Small intestine (tissue), 16 donors: Measurements from ENCODE around the gene NSA2. TPM values are rescaled to one million over a fixed set of nuclear protein-coding genes. Genes with fewer than 3 reads are reported as not detected.
"Not testable (repeated sequence)": the region's sequence is repeated elsewhere in the genome, so short reads cannot be mapped to it uniquely, and the experiment has no call there.

Experiments
- DNase-seq, 2 donors: peaks; one replicate each; pipeline versions ENCODE4 v3.0.0 to v3.0.0-alpha.2; 2013
- FAIRE-seq: peaks from 2 replicates; lab custom pipeline; 2012; peaks lifted over from hg19 to GRCh38; lab: Jason Lieb, UNC
- H3K27ac ChIP-seq, 3 donors: one replicate each; pipeline ENCODE4 v1.5.1; 2013; ENCODE audit warnings: low read length in 2 of 3, mild to moderate bottlenecking in 2 of 3, control low read depth in 1 of 3, inconsistent platforms in 1 of 3, low read depth in 1 of 3, moderate library complexity in 1 of 3
- H3K27me3 ChIP-seq, 3 donors: one replicate each; pipeline ENCODE4 v1.6.1; 2013; ENCODE audit warnings: low read length in 3 of 3, inconsistent platforms in 1 of 3; ENCODE audit not compliant: control insufficient read depth in 3 of 3, insufficient read depth in 3 of 3
- H3K36me3 ChIP-seq, 3 donors: one replicate each; pipeline ENCODE4 v1.6.1; 2013; ENCODE audit warnings: low read length in 3 of 3, inconsistent platforms in 1 of 3, low read depth in 1 of 3, mild to moderate bottlenecking in 1 of 3, moderate library complexity in 1 of 3; ENCODE audit not compliant: control insufficient read depth in 3 of 3, insufficient read depth in 2 of 3
- H3K4me1 ChIP-seq, 3 donors: one replicate each; pipeline ENCODE4 v1.6.1; 2013; ENCODE audit warnings: low read length in 2 of 3, inconsistent platforms in 1 of 3, low read depth in 1 of 3, mild to moderate bottlenecking in 1 of 3, moderate library complexity in 1 of 3; ENCODE audit not compliant: control insufficient read depth in 3 of 3, insufficient read depth in 2 of 3
- H3K4me3 ChIP-seq, 3 donors: one replicate each; pipeline ENCODE4 v1.5.1; 2013; ENCODE audit warnings: low read length in 3 of 3, control low read depth in 1 of 3, inconsistent platforms in 1 of 3, low read depth in 1 of 3, mild to moderate bottlenecking in 1 of 3, moderate library complexity in 1 of 3
- H3K9me3 ChIP-seq, 2 donors: one replicate each; pipeline ENCODE4 v1.6.1; 2013; ENCODE audit warnings: low read depth in 1 of 2, low read length in 1 of 2; ENCODE audit not compliant: control insufficient read depth in 2 of 2, insufficient read depth in 1 of 2
- WGBS, 3 donors: extraction: QIAGEN DNeasy Blood & Tissue Kit; methylation state at CpG; one replicate each; pipeline ENCODE4 v1.1.7; 2013; 5-methylcytosine and 5-hydroxymethylcytosine counted together
- long read RNA-seq, 10 donors: transcript quantifications; one replicate each; lab custom pipeline, GENCODE V29; 2026
- polyA plus RNA-seq, 4 donors: library from polyadenylated mRNA; stranded (reverse) in 3 of 4; unstranded in 1 of 4; fragments of 200-250 nt in 3 of 4; fragments of 120-200 nt in 1 of 4; gene quantifications; one replicate each; pipeline versions ENCODE4 v1.2.1 to v1.2.3, GENCODE V29; 2013
- donor health status: healthy with polysubstance abuse.
- donor health status: control.
- donor health status: control.
- donor health status: Bipolar disorder and iron deficiency.
- donor health status: healthy.

NSA2 gene
- polyA plus RNA-seq, result 100 to 1,000 TPM in 3 of 4 donors, 10 to 100 TPM in 1; 79.8 to 177 (median 128) TPM
- long read RNA-seq, donor 1, full-length matches to known transcripts, result 108 of 295 reads
- long read RNA-seq, donor 1, partial matches to known transcripts, result 187 of 295 reads
- long read RNA-seq, donor 1, other reads (novel, unspliced or antisense), result 0 of 295 reads
- long read RNA-seq, donor 2, full-length matches to known transcripts, result 21 of 43 reads
- long read RNA-seq, donor 2, partial matches to known transcripts, result 22 of 43 reads
- long read RNA-seq, donor 2, other reads (novel, unspliced or antisense), result 0 of 43 reads
- long read RNA-seq, donor 3, full-length matches to known transcripts, result 35 of 86 reads
- long read RNA-seq, donor 3, partial matches to known transcripts, result 51 of 86 reads
- long read RNA-seq, donor 3, other reads (novel, unspliced or antisense), result 0 of 86 reads
- long read RNA-seq, donor 4, partial matches to known transcripts, result 0 of 1 reads
- long read RNA-seq, donor 4, other reads (novel, unspliced or antisense), result 0 of 1 reads
- long read RNA-seq, donor 5, full-length matches to known transcripts, result 7 of 19 reads
- long read RNA-seq, donor 5, partial matches to known transcripts, result 12 of 19 reads
- long read RNA-seq, donor 5, other reads (novel, unspliced or antisense), result 0 of 19 reads
- long read RNA-seq, donor 6, full-length matches to known transcripts, result 36 of 51 reads
- long read RNA-seq, donor 6, partial matches to known transcripts, result 15 of 51 reads
- long read RNA-seq, donor 6, other reads (novel, unspliced or antisense), result 0 of 51 reads
- long read RNA-seq, donor 7, full-length matches to known transcripts, result 56 of 132 reads
- long read RNA-seq, donor 7, partial matches to known transcripts, result 76 of 132 reads
- long read RNA-seq, donor 7, other reads (novel, unspliced or antisense), result 0 of 132 reads
- long read RNA-seq, donor 8, full-length matches to known transcripts, result 4 of 4 reads
- long read RNA-seq, donor 8, partial matches to known transcripts, result 0 of 4 reads
- long read RNA-seq, donor 8, other reads (novel, unspliced or antisense), result 0 of 4 reads
- long read RNA-seq, donor 9, full-length matches to known transcripts, result 9 of 9 reads
- long read RNA-seq, donor 9, partial matches to known transcripts, result 0 of 9 reads
- long read RNA-seq, donor 9, other reads (novel, unspliced or antisense), result 0 of 9 reads
- long read RNA-seq, donor 10, full-length matches to known transcripts, result 57 of 112 reads
- long read RNA-seq, donor 10, partial matches to known transcripts, result 55 of 112 reads
- long read RNA-seq, donor 10, other reads (novel, unspliced or antisense), result 0 of 112 reads

GRCh38 chr5:74766849-74767578 is at the start of gene NSA2, which contains the start of gene GFM2:
Gene NSA2 (plus strand): TSS chr5:74767249. CDS start chr5:74767361, 112 bp downstream.
Gene GFM2 (minus strand): TSS chr5:74767117. CDS start chr5:74763742, 3,375 bp downstream.
- H3K27me3 ChIP-seq, result no peaks in the 10 kb centered on the region
- peaks cover 4 to 16% (median 12%) of the 10 kb centered on the region in 3 donors for H3K4me1 ChIP-seq
- WGBS, 3 donors, result 0% methylated on average over 54 of the region's 54 CpGs
- DNase-seq (peak; percentile 94 to 97), FAIRE-seq (no peak)
- no peaks in the 10 kb centered on the region for H3K9me3 ChIP-seq
- peak within 1 kb of the TSS; percentile 68 to 86 (median 78) for H3K4me3 ChIP-seq
- H3K36me3 ChIP-seq, result peaks cover 0 to 13% (median 2%) of the 10 kb centered on the region in 3 donors
- peak within 1 kb of the TSS; percentile 22 to 93 (median 72) for H3K27ac ChIP-seq

- DNase-seq (no peak), FAIRE-seq (no peak)
- Histone ChIP-seq H3K36me3 (peaks cover 2 to 11% (median 11%) of the 10 kb centered on the region in 3 donors), H3K9me3 (no peaks in the 10 kb centered on the region), H3K27ac (no peak overlapping the region), H3K4me1 (no peaks in the 10 kb centered on the region), H3K4me3 (no peak overlapping the region), H3K27me3 (no peaks in the 10 kb centered on the region)
- 27 to 33% (median 30%) methylated on average over 1 of the region's 1 CpG for WGBS, 3 donors
Observed at GRCh38 chr5:74717596-74717995, 49.5 kb upstream of the NSA2 start.

GRCh38 chr5:74722271-74722670 is 44.8 kb upstream of the NSA2 start:
- FAIRE-seq, result no peak
- H3K27me3 ChIP-seq, result no peaks in the 10 kb centered on the region
- no peaks in the 10 kb centered on the region for H3K4me1 ChIP-seq
- H3K36me3 ChIP-seq, result peaks cover 0 to 24% (median 15%) of the 10 kb centered on the region in 3 donors
- H3K4me3 ChIP-seq, result no peak overlapping the region
- DNase-seq, result no peak
- no peak overlapping the region for H3K27ac ChIP-seq
- no peaks in the 10 kb centered on the region for H3K9me3 ChIP-seq
- 66 to 73% (median 68%) methylated on average over 1 of the region's 1 CpG for WGBS, 3 donors

GRCh38 chr5:74725331-74725730 is 41.7 kb upstream of the NSA2 start:
- Histone ChIP-seq H3K4me3 (no peak overlapping the region), H3K4me1 (no peaks in the 10 kb centered on the region), H3K9me3 (no peaks in the 10 kb centered on the region), H3K27me3 (no peaks in the 10 kb centered on the region), H3K27ac (no peak overlapping the region), H3K36me3 (peaks cover 0 to 24% (median 15%) of the 10 kb centered on the region in 3 donors)
- WGBS, 3 donors, result 91 to 96% (median 94%) methylated on average over 1 of the region's 1 CpG
- no peak for FAIRE-seq
- no peak for DNase-seq

- H3K27me3 ChIP-seq, result no peaks in the 10 kb centered on the region
- WGBS, 3 donors, result 95 to 98% (median 95%) methylated on average over 6 of the region's 6 CpGs
- H3K9me3 ChIP-seq, result no peaks in the 10 kb centered on the region
- no peak overlapping the region for H3K4me3 ChIP-seq
- peaks cover 5 to 8% (median 8%) of the 10 kb centered on the region in 3 donors for H3K36me3 ChIP-seq
- no peak for DNase-seq
- no peak for FAIRE-seq
- H3K27ac ChIP-seq, result no peak overlapping the region
- H3K4me1 ChIP-seq, result no peaks in the 10 kb centered on the region
Observed at GRCh38 chr5:74736759-74737158, 30.3 kb upstream of the NSA2 start.

GRCh38 chr5:74738406-74738805 is 28.6 kb upstream of the NSA2 start:
- FAIRE-seq (no peak), DNase-seq (no peak)
- Histone ChIP-seq H3K4me3 (no peak overlapping the region), H3K27me3 (no peaks in the 10 kb centered on the region), H3K9me3 (no peaks in the 10 kb centered on the region), H3K4me1 (no peaks in the 10 kb centered on the region), H3K36me3 (peaks cover 5 to 8% (median 6%) of the 10 kb centered on the region in 3 donors), H3K27ac (no peak overlapping the region)
- 93 to 98% (median 95%) methylated on average over 4 of the region's 4 CpGs for WGBS, 3 donors

- not testable (repeated sequence) for DNase-seq, H3K27ac ChIP-seq, FAIRE-seq, H3K9me3 ChIP-seq, H3K4me1 ChIP-seq, H3K27me3 ChIP-seq, H3K4me3 ChIP-seq
- peaks cover 2 to 16% (median 16%) of the 10 kb centered on the region in 3 donors for H3K36me3 ChIP-seq
- WGBS, 3 donors, result 96 to 99% (median 98%) methylated on average over 4 of the region's 4 CpGs
Observed at GRCh38 chr5:74748742-74749141, 18.3 kb upstream of the NSA2 start.
